GM19238 (cell line): ENCODE results near the gene RAB5B.
A peak's percentile ranks its signal among the peaks of the same experiment; 100 is the strongest.
"Not testable (repeated sequence)": the region's sequence is repeated elsewhere in the genome, so short reads cannot be mapped to it uniquely, and the experiment has no call there.

Experiments used
- DNase-seq: peaks from one replicate; pipeline ENCODE4 v3.0.0; 2011; ENCODE audit warnings: low spot score; ENCODE audit not compliant: insufficient read length

The RAB5B gene

GRCh38 chr12:55940065-55940732, 33.7 kb upstream of the RAB5B start:
- peak; percentile 80 for DNase-seq

DNA sequence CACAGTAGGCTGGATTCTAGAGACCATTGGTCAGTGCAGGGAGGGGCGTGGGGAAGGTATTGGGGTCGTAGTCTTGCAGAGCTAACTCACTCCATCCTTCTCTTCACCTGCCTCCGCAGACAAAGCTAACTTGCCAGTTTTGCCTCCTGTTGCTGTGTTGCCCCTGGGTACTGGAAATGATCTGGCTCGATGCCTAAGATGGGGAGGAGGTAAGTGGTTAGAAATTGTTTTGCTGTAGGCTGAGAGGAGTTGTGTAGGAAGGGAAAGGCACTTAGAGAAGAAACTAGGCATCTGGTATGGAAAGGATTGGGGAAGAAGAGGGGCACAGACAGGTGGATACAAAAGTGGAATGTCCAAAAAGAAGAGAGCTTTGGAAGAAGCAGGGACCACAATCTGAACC, 31.8 kb upstream of the RAB5B start:
- DNase-seq, result no peak

DNA sequence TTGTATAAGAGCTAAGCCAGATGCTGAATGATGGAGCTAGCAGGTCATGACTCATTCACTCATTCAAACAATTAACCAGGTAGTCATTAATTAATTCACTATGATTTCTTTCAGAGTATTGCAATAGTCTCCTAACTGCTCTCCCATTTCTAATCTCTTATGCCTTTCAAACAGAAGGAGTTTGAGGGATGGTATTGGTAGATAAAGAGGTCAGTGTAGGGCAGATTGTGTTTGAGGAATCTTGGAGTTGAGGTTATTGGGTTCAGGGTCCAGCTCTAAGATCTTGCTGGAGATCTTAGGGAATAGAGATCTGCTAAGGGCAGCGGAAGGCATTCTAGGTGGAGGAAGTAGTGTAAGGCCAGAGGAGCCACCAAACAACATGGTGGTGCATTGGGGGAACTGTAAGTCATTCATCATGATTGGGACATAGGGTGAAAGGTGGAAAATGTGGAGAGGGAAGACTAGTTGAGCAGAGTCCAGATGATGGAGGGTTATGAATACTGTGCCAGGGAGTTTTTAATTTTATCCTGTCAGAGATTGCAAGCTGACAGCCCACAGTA, 31.2 kb upstream of the RAB5B start:
- no peak for DNase-seq

DNA sequence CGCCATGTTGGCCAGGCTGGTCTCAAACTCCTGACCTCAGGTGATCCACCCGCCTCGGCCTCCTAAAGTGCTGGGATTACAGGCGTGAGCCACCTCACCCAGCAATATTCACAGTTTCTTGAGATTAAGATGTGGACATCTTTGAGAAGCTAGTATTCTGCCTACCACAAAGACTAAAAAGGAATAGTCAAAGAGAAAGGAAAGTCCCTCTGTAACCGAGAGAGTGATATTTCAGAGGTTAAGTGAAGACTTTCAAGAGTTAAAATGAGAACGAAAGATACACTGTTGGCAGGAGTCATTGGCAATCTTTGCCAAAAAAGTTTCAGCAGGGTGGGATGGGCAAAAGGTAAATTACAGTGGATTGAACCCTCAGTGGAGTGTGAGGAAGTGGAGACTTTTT, 27.3 kb upstream of the RAB5B start:
- DNase-seq, result no peak

DNA sequence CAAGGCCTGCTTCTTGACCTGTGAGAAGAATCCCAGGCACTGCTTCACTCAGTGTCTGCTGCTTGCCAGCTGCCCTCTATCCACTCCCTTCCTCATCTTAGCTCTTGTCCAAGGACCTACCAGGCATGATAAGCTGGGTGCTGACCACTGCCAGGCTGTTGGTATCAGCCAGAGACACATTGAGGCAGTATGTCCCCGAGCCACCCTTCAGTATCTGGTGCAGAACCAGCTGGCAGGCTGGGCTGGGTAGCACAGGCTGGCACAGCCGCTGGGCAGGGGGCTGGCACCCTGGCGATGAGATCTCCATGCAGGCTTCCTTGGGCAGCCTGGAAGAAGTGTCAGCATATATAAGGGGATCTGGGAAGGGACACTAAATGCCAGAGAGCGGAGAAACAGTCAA, 18.5 kb upstream of the RAB5B start:
- DNase-seq, result no peak

DNA sequence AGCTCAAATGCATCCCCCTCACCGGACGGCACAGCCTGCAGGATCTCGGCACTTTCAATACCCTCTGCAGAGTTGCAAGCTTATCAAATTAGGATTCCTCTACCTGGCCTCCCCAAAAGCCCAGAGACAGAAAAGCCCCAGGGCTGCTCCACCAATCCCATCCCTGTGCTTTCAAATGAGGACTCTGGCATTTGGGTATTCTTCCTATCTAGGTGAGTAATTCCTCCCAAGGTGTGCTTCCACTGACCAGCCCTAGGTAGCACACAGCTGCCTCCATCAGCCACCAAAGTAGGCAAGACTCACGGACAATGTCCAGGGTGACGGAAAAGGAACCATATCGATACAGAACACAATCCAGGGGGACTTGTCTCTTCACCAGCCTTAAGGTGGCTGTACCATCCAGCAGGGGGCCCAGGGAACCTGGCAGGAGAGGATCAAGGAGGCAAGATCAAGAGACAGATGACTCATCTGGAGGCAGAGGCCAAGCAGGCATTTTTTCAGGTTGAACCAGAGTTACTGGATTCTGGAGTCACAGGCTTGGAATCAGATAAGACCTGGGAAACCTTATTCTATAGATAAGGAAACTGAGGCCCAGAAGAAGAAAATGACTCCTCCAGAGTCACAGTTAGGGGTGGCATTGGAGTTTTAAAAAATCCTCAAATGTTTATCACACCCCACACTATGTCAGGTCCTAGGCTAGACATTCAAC, 17.9 kb upstream of the RAB5B start:
- DNase-seq, result no peak

- DNase-seq, result no peak
Measured at GRCh38 chr12:55957106-55957859, 16.6 kb upstream of the RAB5B start.

- no peak for DNase-seq
Measured at GRCh38 chr12:55963760-55964159, 10.1 kb upstream of the RAB5B start.

GRCh38 chr12:55965240-55965639, 8.6 kb upstream of the RAB5B start:
- DNase-seq, result no peak

GRCh38 chr12:55965941-55966407, 7.9 kb upstream of the RAB5B start, which contains the start of gene PMEL:
PMEL (minus strand) TSS chr12:55966042; CDS start chr12:55966011, 31 bp downstream.
- DNase-seq, result no peak

GRCh38 chr12:55966408-55967281, 7.2 kb upstream of the RAB5B start, which contains the start of gene CDK2:
CDK2 (plus strand) TSS chr12:55966830; CDS start chr12:55967009, 179 bp downstream.
- DNase-seq, result peak; percentile 89

DNA sequence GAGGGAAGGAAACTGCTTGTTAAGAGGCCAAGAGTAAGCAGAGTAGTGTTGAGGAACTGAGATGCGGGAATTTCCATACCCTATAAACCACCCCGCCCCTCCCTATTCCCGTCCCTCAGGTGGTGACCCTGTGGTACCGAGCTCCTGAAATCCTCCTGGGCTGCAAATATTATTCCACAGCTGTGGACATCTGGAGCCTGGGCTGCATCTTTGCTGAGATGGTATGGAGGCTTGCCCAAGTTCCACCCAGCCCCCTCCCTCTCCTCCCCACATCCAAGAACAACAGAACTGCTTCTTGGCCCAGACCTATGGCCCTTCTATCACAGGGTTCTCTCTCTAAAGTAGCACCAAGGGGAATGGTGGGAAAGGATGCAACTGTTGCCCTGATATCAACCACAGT, 4.5 kb upstream of the RAB5B start:
- no peak for DNase-seq

DNA sequence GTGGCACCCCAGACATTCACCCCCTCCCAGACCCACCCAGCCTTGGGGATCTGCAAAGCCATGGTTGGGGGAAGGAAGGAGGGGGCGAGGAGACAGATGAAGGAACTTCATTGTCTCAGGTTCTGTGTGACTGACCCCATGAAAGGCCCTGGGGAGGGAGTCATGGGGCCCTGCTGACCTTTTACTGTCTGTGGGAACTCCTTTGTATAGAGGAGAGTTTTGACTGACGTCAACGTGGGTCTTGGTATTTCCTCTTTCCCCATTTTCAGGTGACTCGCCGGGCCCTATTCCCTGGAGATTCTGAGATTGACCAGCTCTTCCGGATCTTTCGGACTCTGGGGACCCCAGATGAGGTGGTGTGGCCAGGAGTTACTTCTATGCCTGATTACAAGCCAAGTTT, 3.1 kb upstream of the RAB5B start:
- no peak for DNase-seq

- no peak for DNase-seq
Measured at GRCh38 chr12:55972042-55972441, 1.8 kb upstream of the RAB5B start.

- no peak for DNase-seq
Measured at GRCh38 chr12:55972456-55972855, 1.4 kb upstream of the RAB5B start.

- DNase-seq, result no peak
Measured at GRCh38 chr12:55972911-55973598, 823 bp upstream of the RAB5B start.

- DNase-seq, result peak; percentile 44
Measured at GRCh38 chr12:55974308-55974730, 441 bp downstream of the RAB5B start.

DNA sequence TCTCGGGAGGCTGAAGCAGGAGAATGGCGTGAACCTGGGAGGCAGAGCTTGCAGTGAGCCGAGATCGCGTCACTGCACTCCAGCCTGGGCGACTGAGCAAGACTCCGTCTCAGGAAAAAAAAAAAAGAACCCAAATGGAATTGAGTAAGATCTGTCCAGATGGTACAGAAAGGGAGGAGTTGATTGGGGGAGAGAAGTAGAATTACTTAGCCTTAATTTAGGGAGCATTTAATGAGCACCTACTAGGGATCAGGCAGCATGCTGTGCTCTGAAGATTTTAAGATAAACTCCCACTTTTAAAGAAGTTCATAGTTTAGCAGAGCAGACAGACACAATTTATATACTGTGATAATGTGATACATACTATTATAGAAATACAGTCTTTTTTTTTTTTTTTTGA, 4.5 kb downstream of the RAB5B start:
- no peak for DNase-seq

DNA sequence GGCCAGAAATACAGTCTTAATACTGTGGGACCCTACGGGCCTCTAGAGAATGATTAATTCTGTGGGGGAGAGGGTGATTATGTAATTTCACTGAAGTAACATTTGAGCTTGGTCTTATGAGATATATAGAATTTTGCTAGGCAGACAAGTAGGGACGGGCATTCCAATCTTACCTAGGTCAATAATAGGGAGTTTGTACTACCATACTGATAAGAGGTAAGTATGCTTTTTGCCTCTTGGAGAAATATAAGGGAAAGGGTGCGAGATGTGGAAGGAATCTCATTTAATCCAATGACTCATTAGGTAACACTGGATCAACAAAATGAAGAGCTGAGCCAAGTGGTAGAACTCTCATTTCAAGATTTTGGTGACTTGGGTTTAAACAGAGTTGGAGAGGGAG, 5.2 kb downstream of the RAB5B start:
- DNase-seq, result no peak

DNA sequence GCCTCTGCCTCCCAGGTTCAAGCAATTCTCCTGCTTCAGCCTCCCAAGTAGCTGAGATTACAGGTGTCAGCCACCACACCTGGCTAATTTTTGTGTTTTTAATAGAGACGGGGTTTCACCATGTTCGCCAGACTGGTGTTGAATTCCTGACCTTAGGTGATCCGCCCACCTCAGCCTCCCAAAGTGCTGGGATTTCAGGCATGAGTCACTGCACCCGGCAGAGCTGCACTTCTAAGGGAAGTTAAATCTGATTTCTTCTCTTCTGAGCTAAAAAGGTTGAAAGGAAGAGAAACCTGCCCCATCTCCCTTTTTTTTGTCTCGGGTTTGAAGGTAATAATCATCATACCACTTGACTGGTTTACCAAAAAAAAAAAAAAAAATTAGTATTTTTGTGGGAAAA, 8.0 kb downstream of the RAB5B start:
- DNase-seq, result not testable (repeated sequence)
